Neural progenitor cell (in vitro differentiated cells): Measurements from ENCODE around the gene DNAH9.

Experiments
- EZH2 ChIP-seq: fragments of 200-600 bp; sonication (generic); IDR thresholded peaks from 2 replicates; pipeline ENCODE4 v1.6.1; 2017; ENCODE audit warnings: antibody characterized with exemption, mild to moderate bottlenecking, moderate library complexity
- EZH2phosphoT487 ChIP-seq: fragments of 200-600 bp; sonication (generic); IDR thresholded peaks from 2 replicates; pipeline ENCODE4 v1.6.1; 2017; ENCODE audit warnings: antibody characterized with exemption
- TF ChIP-seq, protein P1 (sequence below): fragments of 200-600 bp; sonication (generic); IDR thresholded peaks from 2 replicates; pipeline ENCODE4 v1.5.1; 2017; ENCODE audit warnings: antibody characterized with exemption, mild to moderate bottlenecking

DNA sequence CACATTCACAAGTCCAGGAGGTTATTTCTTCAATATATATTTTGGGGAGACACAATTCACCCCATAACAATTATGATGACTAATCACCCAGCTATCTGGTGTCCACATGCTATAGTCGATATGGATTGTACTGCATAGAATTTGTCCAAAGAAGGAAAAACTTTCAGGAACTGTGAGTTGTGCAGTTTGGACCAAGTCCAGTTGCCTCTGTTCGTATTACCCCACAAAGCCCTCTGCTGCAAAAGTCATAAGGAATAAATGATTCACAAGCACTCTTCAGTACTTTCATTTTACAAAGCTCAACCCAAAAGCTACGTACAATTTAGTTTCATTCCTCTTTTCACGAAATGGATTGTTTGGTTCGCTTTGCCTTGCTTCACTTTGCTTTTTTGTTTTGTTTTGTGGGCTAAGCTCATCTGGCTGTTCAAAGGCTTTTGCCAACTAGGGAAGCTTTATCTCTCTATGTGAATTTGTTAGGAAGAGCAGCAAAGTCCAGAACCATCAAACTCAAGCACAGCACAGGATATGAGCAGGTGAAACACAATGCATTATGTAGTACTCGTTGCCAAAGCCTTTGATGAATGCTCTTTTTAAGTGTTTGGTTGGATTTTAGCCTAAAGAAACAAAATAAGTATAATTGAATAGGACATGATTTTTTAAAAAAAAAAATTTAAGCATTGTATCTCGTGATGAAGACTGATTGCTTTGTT is 300.4 kb downstream of the DNAH9 start:
- TF ChIP-seq, protein P1, sequence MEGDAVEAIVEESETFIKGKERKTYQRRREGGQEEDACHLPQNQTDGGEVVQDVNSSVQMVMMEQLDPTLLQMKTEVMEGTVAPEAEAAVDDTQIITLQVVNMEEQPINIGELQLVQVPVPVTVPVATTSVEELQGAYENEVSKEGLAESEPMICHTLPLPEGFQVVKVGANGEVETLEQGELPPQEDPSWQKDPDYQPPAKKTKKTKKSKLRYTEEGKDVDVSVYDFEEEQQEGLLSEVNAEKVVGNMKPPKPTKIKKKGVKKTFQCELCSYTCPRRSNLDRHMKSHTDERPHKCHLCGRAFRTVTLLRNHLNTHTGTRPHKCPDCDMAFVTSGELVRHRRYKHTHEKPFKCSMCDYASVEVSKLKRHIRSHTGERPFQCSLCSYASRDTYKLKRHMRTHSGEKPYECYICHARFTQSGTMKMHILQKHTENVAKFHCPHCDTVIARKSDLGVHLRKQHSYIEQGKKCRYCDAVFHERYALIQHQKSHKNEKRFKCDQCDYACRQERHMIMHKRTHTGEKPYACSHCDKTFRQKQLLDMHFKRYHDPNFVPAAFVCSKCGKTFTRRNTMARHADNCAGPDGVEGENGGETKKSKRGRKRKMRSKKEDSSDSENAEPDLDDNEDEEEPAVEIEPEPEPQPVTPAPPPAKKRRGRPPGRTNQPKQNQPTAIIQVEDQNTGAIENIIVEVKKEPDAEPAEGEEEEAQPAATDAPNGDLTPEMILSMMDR = no peak
- TF ChIP-seq EZH2 = no peak
- no peak for TF ChIP-seq EZH2phosphoT487
